ENCODE results near the gene GTSE1. TPM values are rescaled to one million over a fixed set of nuclear protein-coding genes. Genes with fewer than 3 reads are reported as not detected.

The GTSE1 gene
- total RNA-seq, 1 experiment from 2014 or later: 64.6 TPM

- Histone ChIP-seq H3K36me3 (ENCODE audit: low read depth) (peaks cover 23% of the 10 kb centered on the region), H3K9me3 (ENCODE audit: insufficient read depth, low read depth) (no peaks in the 10 kb centered on the region), H3K79me2 (ENCODE audit: low read depth) (no peaks in the 10 kb centered on the region), H3K4me2 (no peak overlapping the region), H2AFZ (no peak overlapping the region), H3K9me2 (ENCODE audit: insufficient read depth) (no peaks in the 10 kb centered on the region), H3K27ac (no peak overlapping the region), H3K4me1 (replicated peaks; ENCODE audit: insufficient read depth) (no peaks in the 10 kb centered on the region), H3K4me3 (no peak overlapping the region), H4K20me1 (ENCODE audit: insufficient read depth) (no peaks in the 10 kb centered on the region), H3K27me3 (ENCODE audit: insufficient read depth, low read depth) (no peaks in the 10 kb centered on the region), H3F3A (ENCODE audit: insufficient read depth, low read depth) (peaks cover 7% of the 10 kb centered on the region; the same call in 1 of the 2 replicates)
- intact Hi-C loops (cut with micrococcal nuclease; ENCODE audit: unreplicated experiment): no loop called here
- ChIA-PET POLR2A (ENCODE audit: unreplicated experiment) (no interaction called here), CTCF (no interaction called here)
- no peak for DNase-seq
- TF ChIP-seq EZH2 (IDR thresholded peaks at IDR 0.05; ENCODE audit: low read depth) (no peak), CTCF (conservative IDR thresholded peaks at IDR 0.05) (no peak)
- BruUV-seq (replicated peaks): no TSS peak
These were observed 31.2 kb downstream of the GTSE1 start for GRCh38 chr22:46327691-46328465.

GRCh38 chr22:46328797-46329196 lies 32.1 kb downstream of the GTSE1 start:
- intact Hi-C loops (cut with micrococcal nuclease; ENCODE audit: unreplicated experiment): no loop called here
- H3K27me3 ChIP-seq (ENCODE audit: insufficient read depth, low read depth): no peaks in the 10 kb centered on the region
- no peaks in the 10 kb centered on the region for H4K20me1 ChIP-seq (ENCODE audit: insufficient read depth)
- BruUV-seq (replicated peaks): no TSS peak
- H3K9me2 ChIP-seq (ENCODE audit: insufficient read depth): no peaks in the 10 kb centered on the region
- no peak overlapping the region for H2AFZ ChIP-seq
- H3K9me3 ChIP-seq (ENCODE audit: insufficient read depth, low read depth): no peaks in the 10 kb centered on the region
- no peak overlapping the region for H3K4me2 ChIP-seq
- TF ChIP-seq CTCF (conservative IDR thresholded peaks at IDR 0.05): no peak
- H3K27ac ChIP-seq: no peak overlapping the region
- H3F3A ChIP-seq (ENCODE audit: insufficient read depth, low read depth): peaks cover 16% of the 10 kb centered on the region; the same call in 1 of the 2 replicates
- POLR2A ChIA-PET (ENCODE audit: unreplicated experiment): no interaction called here
- no peaks in the 10 kb centered on the region for H3K79me2 ChIP-seq (ENCODE audit: low read depth)
- DNase-seq: no peak
- H3K36me3 ChIP-seq (ENCODE audit: low read depth): peaks cover 23% of the 10 kb centered on the region
- no peak overlapping the region for H3K4me3 ChIP-seq
- CTCF ChIA-PET: no interaction called here
- H3K4me1 ChIP-seq (replicated peaks; ENCODE audit: insufficient read depth): no peaks in the 10 kb centered on the region

GRCh38 chr22:46329616-46330015 lies 32.9 kb downstream of the GTSE1 start:
- no peak overlapping the region for H3K4me3 ChIP-seq
- no TSS peak for BruUV-seq (replicated peaks)

More at GRCh38 chr22:46329616-46330015, 32.9 kb downstream of the GTSE1 start:
- TF ChIP-seq CTCF (conservative IDR thresholded peaks at IDR 0.05) (no peak), EZH2 (IDR thresholded peaks at IDR 0.05; ENCODE audit: low read depth) (no peak)
- no peaks in the 10 kb centered on the region for H3K27me3 ChIP-seq (ENCODE audit: insufficient read depth, low read depth)
- H3K79me2 ChIP-seq (ENCODE audit: low read depth): no peaks in the 10 kb centered on the region
- ChIA-PET POLR2A (ENCODE audit: unreplicated experiment) (no interaction called here), CTCF (no interaction called here)
- peaks cover 2% of the 10 kb centered on the region; the same call in 1 of the 2 replicates for H3K4me1 ChIP-seq (replicated peaks; ENCODE audit: insufficient read depth)
- H3K9me2 ChIP-seq (ENCODE audit: insufficient read depth): no peaks in the 10 kb centered on the region
- H3F3A ChIP-seq (ENCODE audit: insufficient read depth, low read depth): peaks cover 24% of the 10 kb centered on the region
- H3K4me2 ChIP-seq: no peak overlapping the region
- no peak for DNase-seq
- no peak overlapping the region for H2AFZ ChIP-seq
- no peaks in the 10 kb centered on the region for H3K9me3 ChIP-seq (ENCODE audit: insufficient read depth, low read depth)
- intact Hi-C loops (cut with micrococcal nuclease; ENCODE audit: unreplicated experiment): no loop called here
- no peak overlapping the region for H3K27ac ChIP-seq
- H3K36me3 ChIP-seq (ENCODE audit: low read depth): peaks cover 22% of the 10 kb centered on the region
- no peaks in the 10 kb centered on the region for H4K20me1 ChIP-seq (ENCODE audit: insufficient read depth)
